Ascending aorta (tissue), 2 donors: ENCODE measurements around the gene TMEM272. TPM values are rescaled to one million over a fixed set of nuclear protein-coding genes. Genes with fewer than 3 reads are reported as not detected.

Experiments
- DNase-seq, 2 donors: peaks; one replicate each; pipeline ENCODE4 v3.0.0-alpha.2; 2019; ENCODE audit warnings: low spot score in 2 of 2
- H3K27ac ChIP-seq, 2 donors: fragments of 200-600 bp; sonication (generic); one replicate each; pipeline ENCODE4 v1.5.1; 2016 to 2017; ENCODE audit warnings: mild to moderate bottlenecking in 1 of 2
- H3K27me3 ChIP-seq: fragments of 200-600 bp; sonication (generic); one replicate; pipeline ENCODE4 v1.5.1; 2017
- H3K36me3 ChIP-seq, 2 donors: fragments of 200-600 bp; sonication (generic); one replicate each; pipeline ENCODE4 v1.5.1; 2016
- H3K4me1 ChIP-seq, 2 donors: fragments of 200-600 bp; sonication (generic); one replicate each; pipeline ENCODE4 v1.5.1; 2016 to 2017; ENCODE audit warnings: mild to moderate bottlenecking in 1 of 2
- H3K4me3 ChIP-seq, 2 donors: fragments of 200-600 bp; sonication (generic); one replicate each; pipeline ENCODE4 v1.5.1; 2016 to 2017; ENCODE audit warnings: mild to moderate bottlenecking in 1 of 2
- H3K9me3 ChIP-seq, 2 donors: fragments of 200-600 bp; sonication (generic); one replicate each; pipeline ENCODE4 v1.5.1; 2016
- intact Hi-C: fragments of 100-400 bp; cut with DNase I; formaldehyde crosslinking; loops from one replicate; pipeline ENCODE4 v1.15.1; 2023
- total RNA-seq: library from RNA; depleted of rRNA; stranded (reverse); fragments of >200 nt; gene quantifications from one replicate; pipeline ENCODE4 v1.1.0, GENCODE V29; 2016
- TF ChIP-seq, protein P1 (sequence below), 3 experiments: fragments of 200-600 bp in 2 of 3; fragments of 450-650 bp in 1 of 3; sonication (generic) in 2 of 3; IDR thresholded peaks; one replicate each; pipeline ENCODE4 v1.5.1; 2016 to 2019; ENCODE audit warnings: antibody characterized with exemption in 3 of 3, mild to moderate bottlenecking in 1 of 3, moderate library complexity in 1 of 3

The TMEM272 gene
- total RNA-seq, 1 donor from 2014 or later: not detected

DNA sequence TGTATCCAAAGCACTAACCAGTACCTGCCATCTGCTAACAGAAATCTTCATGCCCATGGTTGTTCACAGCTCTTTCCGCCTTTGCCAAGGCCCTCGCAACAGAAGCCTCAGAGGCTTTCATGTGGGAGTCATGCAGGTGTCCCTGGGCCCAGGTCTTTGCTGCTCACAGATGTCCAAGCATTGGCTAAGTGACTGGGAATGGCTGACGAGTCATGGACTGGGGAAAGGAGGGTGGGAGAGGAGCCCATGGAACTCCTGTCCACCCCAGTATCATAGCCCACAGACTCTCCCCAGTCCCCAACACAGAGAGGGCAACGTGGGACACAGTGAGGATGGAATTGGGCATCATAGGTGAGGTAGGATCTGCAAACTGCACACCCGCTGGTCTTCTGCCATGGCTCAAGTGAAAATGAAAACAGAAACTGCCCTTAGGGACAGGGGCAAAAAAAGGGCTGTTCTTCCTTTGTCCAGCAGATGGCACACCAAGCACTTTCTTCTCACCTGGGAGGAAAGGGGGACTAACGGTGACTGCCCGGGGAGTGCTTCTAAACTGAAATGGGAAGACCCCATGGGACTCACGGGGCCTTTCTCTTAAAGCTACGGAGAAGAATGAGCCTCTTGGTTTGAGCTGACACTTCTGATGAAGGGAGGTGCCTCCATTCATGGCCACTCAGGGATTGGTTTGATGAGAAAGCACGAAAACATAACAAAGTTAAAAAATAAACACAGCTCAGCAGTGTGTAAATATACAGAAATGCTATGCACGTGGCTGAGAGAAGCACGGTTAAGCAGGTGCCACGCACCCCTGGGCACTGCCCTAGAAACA is 29.9 kb downstream of the TMEM272 start:
- H3K27me3 ChIP-seq: no peaks in the 10 kb centered on the region
- H3K9me3 ChIP-seq: no peaks in the 10 kb centered on the region
- peak overlapping the region; percentile 9 to 50 for H3K4me3 ChIP-seq
- intact Hi-C loops: loop anchor here (2.0 kb wide), 1 partner anchor 314 kb away; the partner anchor contains the start of gene NEK5
- TF ChIP-seq, protein P1, sequence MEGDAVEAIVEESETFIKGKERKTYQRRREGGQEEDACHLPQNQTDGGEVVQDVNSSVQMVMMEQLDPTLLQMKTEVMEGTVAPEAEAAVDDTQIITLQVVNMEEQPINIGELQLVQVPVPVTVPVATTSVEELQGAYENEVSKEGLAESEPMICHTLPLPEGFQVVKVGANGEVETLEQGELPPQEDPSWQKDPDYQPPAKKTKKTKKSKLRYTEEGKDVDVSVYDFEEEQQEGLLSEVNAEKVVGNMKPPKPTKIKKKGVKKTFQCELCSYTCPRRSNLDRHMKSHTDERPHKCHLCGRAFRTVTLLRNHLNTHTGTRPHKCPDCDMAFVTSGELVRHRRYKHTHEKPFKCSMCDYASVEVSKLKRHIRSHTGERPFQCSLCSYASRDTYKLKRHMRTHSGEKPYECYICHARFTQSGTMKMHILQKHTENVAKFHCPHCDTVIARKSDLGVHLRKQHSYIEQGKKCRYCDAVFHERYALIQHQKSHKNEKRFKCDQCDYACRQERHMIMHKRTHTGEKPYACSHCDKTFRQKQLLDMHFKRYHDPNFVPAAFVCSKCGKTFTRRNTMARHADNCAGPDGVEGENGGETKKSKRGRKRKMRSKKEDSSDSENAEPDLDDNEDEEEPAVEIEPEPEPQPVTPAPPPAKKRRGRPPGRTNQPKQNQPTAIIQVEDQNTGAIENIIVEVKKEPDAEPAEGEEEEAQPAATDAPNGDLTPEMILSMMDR (IDR thresholded peaks at IDR 0.05): peak; percentile 57 to 75 (median 71)
- H3K27ac ChIP-seq: no peak overlapping the region
- H3K4me1 ChIP-seq: peaks cover 0 to 6% of the 10 kb centered on the region in 2 donors
- H3K36me3 ChIP-seq: no peaks in the 10 kb centered on the region
- DNase-seq: peak in 1 of 2 donors; percentile 76

DNA sequence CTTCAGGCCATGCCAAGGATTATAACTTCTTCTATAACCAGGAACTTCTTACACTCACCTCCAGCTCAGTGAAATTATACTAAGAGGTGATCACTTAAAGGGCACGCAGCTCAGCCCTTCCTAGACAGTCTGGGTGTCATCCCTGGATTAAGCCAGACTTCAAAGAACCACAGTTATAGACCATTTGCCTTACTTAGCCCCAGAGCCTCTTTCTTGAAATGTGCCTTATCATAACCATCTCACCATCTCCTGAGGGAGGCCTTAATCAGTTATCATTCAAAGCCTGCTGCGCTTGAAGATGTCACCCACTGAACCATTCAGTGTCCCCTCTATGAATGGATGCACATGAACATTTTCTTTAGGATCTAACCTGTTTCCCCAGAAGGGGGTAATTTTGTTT is 30.9 kb downstream of the TMEM272 start:
- Histone ChIP-seq H3K27ac (no peak overlapping the region), H3K9me3 (no peaks in the 10 kb centered on the region), H3K36me3 (no peaks in the 10 kb centered on the region), H3K4me1 (peaks cover 0 to 6% of the 10 kb centered on the region in 2 donors), H3K4me3 (no peak overlapping the region), H3K27me3 (no peaks in the 10 kb centered on the region)
- intact Hi-C loops: loop anchor here (2.0 kb wide), 1 partner anchor 315 kb away; the partner anchor contains the start of gene NEK5
- TF ChIP-seq, protein P1 (IDR thresholded peaks at IDR 0.05): no peak
- DNase-seq: no peak

DNA sequence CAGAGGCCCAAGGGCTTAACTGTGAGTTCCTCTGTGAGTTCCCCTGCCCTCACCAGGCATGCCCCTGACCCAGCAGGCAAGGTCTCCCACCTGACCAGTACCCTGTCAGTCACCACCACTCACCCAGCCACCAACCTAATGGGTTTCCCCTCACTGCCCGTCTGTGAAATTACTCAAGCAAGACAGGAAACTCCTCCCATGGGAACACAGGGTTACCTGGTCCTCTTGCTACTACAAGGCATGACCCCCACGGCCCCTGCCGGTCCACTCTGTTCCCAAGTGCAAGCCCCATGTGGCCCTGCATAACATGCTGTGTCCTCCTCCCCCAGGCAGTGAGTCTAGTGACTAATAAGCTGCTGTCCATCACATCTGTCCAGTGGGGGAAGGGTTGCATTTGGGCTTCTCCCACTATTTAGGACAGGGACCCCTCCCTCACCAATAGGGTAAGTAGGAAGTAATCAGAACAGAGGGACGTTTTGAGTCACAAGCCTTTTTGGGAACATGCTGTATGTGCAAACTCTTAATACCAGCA is 33.0 kb downstream of the TMEM272 start:
- DNase-seq: peak in 1 of 2 donors; percentile 71
- Histone ChIP-seq H3K36me3 (no peaks in the 10 kb centered on the region), H3K4me1 (peaks cover 0 to 6% of the 10 kb centered on the region in 2 donors), H3K27me3 (no peaks in the 10 kb centered on the region), H3K27ac (no peak overlapping the region), H3K9me3 (no peaks in the 10 kb centered on the region), H3K4me3 (no peak overlapping the region)
- intact Hi-C loops: no loop called here
- TF ChIP-seq, protein P1 (IDR thresholded peaks at IDR 0.05): no peak

DNA sequence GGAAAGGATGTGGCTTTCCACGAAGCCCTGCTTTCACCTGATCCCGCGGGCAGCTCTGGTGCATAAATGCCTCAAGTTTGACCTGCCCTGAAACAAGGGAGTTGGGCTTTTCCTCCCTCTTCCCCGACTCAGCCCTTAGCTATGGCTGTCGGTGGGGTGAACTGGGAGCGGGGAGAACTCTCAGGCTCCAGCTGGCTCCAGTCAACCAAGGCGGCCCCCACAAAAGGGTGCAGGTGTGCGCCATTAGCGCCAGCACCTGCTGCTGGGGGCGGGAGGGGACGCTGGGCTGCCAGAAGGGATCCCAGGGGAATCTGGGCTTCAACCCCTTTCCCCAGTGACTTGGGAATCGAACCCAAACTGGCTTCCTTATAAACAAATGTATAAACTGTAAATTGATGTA is 33.9 kb downstream of the TMEM272 start:
- H3K9me3 ChIP-seq: no peaks in the 10 kb centered on the region
- peaks cover 0 to 8% of the 10 kb centered on the region in 2 donors for H3K4me1 ChIP-seq
- DNase-seq: no peak
- no peak overlapping the region for H3K4me3 ChIP-seq
- H3K27ac ChIP-seq: no peak overlapping the region
- H3K27me3 ChIP-seq: no peaks in the 10 kb centered on the region
- TF ChIP-seq, protein P1 (IDR thresholded peaks at IDR 0.05): no peak
- intact Hi-C loops: no loop called here
- H3K36me3 ChIP-seq: no peaks in the 10 kb centered on the region

DNA sequence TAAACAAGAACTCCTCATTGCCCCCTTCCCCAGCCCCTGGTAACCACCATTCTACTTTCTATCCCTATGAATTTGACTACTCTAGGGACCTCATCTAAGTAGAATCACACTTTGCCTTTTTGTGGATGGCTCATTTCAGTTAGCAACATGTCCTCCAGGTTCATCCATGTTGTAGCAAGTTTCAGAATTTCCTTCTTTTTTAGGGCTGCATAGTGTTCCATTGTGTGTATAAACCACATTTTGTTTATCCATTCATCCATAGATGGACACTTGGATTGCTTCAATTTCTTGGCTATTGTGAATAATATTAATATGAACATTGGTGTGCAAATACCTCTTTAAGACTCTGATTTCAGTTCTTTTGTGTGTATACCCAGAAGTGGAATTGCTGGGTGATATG is 36.2 kb downstream of the TMEM272 start:
- Histone ChIP-seq H3K27ac (no peak overlapping the region), H3K4me1 (peaks cover 0 to 12% of the 10 kb centered on the region in 2 donors), H3K9me3 (no peaks in the 10 kb centered on the region), H3K4me3 (no peak overlapping the region), H3K27me3 (no peaks in the 10 kb centered on the region), H3K36me3 (no peaks in the 10 kb centered on the region)
- TF ChIP-seq, protein P1 (IDR thresholded peaks at IDR 0.05): no peak
- DNase-seq: no peak
- intact Hi-C loops: loop anchor here (10.0 kb wide), 1 partner anchor 1684 kb away; no protein-coding TSS in a partner anchor
